Gastroesophageal sphincter (tissue), 3 donors: ENCODE results near the gene SP2.

Experiments used
- CTCF ChIP-seq, 4 experiments: fragments of 200-600 bp in 2 of 4; fragments of 450-650 bp in 2 of 4; sonication (generic) in 1 of 4; IDR thresholded peaks; one replicate each; pipeline ENCODE4 v1.5.1; 2017 to 2019; ENCODE audit warnings: antibody characterized with exemption in 4 of 4, mild to moderate bottlenecking in 2 of 4, moderate library complexity in 2 of 4
- EP300 ChIP-seq: sonication (generic); formaldehyde crosslinking; IDR thresholded peaks from one replicate; pipeline ENCODE4 v1.6.1; 2017; ENCODE audit warnings: antibody characterized with exemption, mild to moderate bottlenecking
- POLR2A ChIP-seq, 2 donors: fragments of 450-650 bp; IDR thresholded peaks; one replicate each; pipeline ENCODE4 v1.6.1; 2017; ENCODE audit warnings: antibody characterized with exemption in 2 of 2, mild to moderate bottlenecking in 2 of 2, moderate library complexity in 1 of 2
- POLR2AphosphoS5 ChIP-seq: sonication (generic); formaldehyde crosslinking; IDR thresholded peaks from one replicate; pipeline ENCODE4 v1.6.1; 2017; ENCODE audit warnings: antibody characterized with exemption

GRCh38 chr17:47969930-47970724, 74.1 kb downstream of the SP2 start:
- TF ChIP-seq POLR2A (IDR thresholded peaks at IDR 0.05) (no peak), POLR2AphosphoS5 (no peak), CTCF (IDR thresholded peaks at IDR 0.05) (no peak), EP300 (no peak)
